Measurements from ENCODE around the gene OR1J4.
"Not testable (repeated sequence)": the region's sequence is repeated elsewhere in the genome, so short reads cannot be mapped to it uniquely, and the experiment has no call there.

The OR1J4 gene

GRCh38 chr9:122518841-122519240 lies at the start of gene OR1J4:
Gene OR1J4 (plus strand): TSS chr9:122519141. CDS start chr9:122519141, 0 bp downstream.
- no peak for DNase-seq (ENCODE audit: low read depth)

GRCh38 chr9:122474561-122474960 lies 44.4 kb upstream of the OR1J4 start:
- DNase-seq (ENCODE audit: low read depth), result no peak

- DNase-seq (ENCODE audit: low read depth), result no peak
These were observed 43.2 kb upstream of the OR1J4 start for GRCh38 chr9:122475717-122476116.

GRCh38 chr9:122477346-122477745 lies 41.6 kb upstream of the OR1J4 start:
- no peak for DNase-seq (ENCODE audit: low read depth)

GRCh38 chr9:122477826-122478225 lies 41.1 kb upstream of the OR1J4 start, which contains the start of gene OR1J1:
Gene OR1J1 (minus strand): TSS chr9:122477926. CDS start chr9:122477926, 0 bp downstream.
- no peak for DNase-seq (ENCODE audit: low read depth)

GRCh38 chr9:122479062-122479461 lies 39.9 kb upstream of the OR1J4 start:
- no peak for DNase-seq (ENCODE audit: low read depth)

GRCh38 chr9:122498883-122499288 lies 20.1 kb upstream of the OR1J4 start:
- DNase-seq (ENCODE audit: low read depth), result no peak

- DNase-seq (ENCODE audit: low read depth), result no peak
These were observed 12.0 kb upstream of the OR1J4 start for GRCh38 chr9:122506964-122507363.

- no peak for DNase-seq (ENCODE audit: low read depth)
These were observed 8.4 kb upstream of the OR1J4 start, which contains the start of gene OR1J2 for GRCh38 chr9:122510502-122510901. Gene OR1J2 (plus strand): TSS chr9:122510802. CDS start chr9:122510802, 0 bp downstream.

- no peak for DNase-seq (ENCODE audit: low read depth)
These were observed 715 bp upstream of the OR1J4 start for GRCh38 chr9:122518226-122518625.

- no peak for DNase-seq (ENCODE audit: low read depth)
These were observed 435 bp downstream of the OR1J4 start for GRCh38 chr9:122519376-122519775.

- DNase-seq (ENCODE audit: low read depth), result no peak
These were observed 7.7 kb downstream of the OR1J4 start for GRCh38 chr9:122526602-122527001.

GRCh38 chr9:122527193-122527592 lies 8.3 kb downstream of the OR1J4 start, which contains the start of gene OR1N1:
Gene OR1N1 (minus strand): TSS chr9:122527293. CDS start chr9:122527293, 0 bp downstream.
- no peak for DNase-seq (ENCODE audit: low read depth)

- DNase-seq (ENCODE audit: low read depth), result not testable (repeated sequence)
These were observed 12.2 kb downstream of the OR1J4 start for GRCh38 chr9:122531157-122531556.

GRCh38 chr9:122536134-122536533 lies 17.2 kb downstream of the OR1J4 start:
- DNase-seq (ENCODE audit: low read depth), result no peak

GRCh38 chr9:122537066-122537465 lies 18.1 kb downstream of the OR1J4 start:
- DNase-seq (ENCODE audit: low read depth), result not testable (repeated sequence)

- DNase-seq (ENCODE audit: low read depth), result no peak
These were observed 19.8 kb downstream of the OR1J4 start for GRCh38 chr9:122538757-122539156.

GRCh38 chr9:122546196-122546595 lies 27.3 kb downstream of the OR1J4 start:
- DNase-seq (ENCODE audit: low read depth), result no peak

- DNase-seq (ENCODE audit: low read depth), result no peak
These were observed 32.4 kb downstream of the OR1J4 start for GRCh38 chr9:122551371-122551770.

- DNase-seq (ENCODE audit: low read depth), result no peak
These were observed 33.9 kb downstream of the OR1J4 start, which contains the start of gene OR1N2 for GRCh38 chr9:122552812-122553211. Gene OR1N2 (plus strand): TSS chr9:122553112. CDS start chr9:122553212, 100 bp downstream.

GRCh38 chr9:122561446-122561845 lies 42.5 kb downstream of the OR1J4 start:
- DNase-seq (ENCODE audit: low read depth), result no peak

- DNase-seq (ENCODE audit: low read depth), result no peak
These were observed 43.3 kb downstream of the OR1J4 start for GRCh38 chr9:122562134-122562760.

- no peak for DNase-seq (ENCODE audit: low read depth)
These were observed 49.0 kb downstream of the OR1J4 start for GRCh38 chr9:122567901-122568300.
